ENCODE results near the gene ROR1.

Gene ROR1

DNA sequence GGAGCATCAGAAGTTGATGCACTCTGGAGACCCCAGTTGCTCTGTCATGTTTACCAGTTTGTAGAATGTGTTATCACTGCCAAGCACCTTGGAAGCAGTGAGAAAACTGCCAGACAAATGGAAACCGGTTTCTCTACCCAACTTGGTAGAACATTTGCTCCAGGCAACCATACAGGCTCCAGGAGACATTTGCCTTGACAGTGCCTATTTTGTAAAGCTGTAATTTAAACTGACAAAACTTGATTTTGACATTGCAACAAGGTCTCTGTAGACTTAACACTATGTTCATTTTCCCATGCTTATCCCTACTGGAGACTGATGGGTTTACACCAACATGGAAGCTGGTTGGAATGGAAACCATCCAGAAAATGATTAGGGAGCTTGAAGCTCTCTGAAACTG is 97.6 kb downstream of the ROR1 start:
- H3K4me1 Mint-ChIP-seq (ENCODE audit: low read depth) = no peaks in the 10 kb centered on the region

DNA sequence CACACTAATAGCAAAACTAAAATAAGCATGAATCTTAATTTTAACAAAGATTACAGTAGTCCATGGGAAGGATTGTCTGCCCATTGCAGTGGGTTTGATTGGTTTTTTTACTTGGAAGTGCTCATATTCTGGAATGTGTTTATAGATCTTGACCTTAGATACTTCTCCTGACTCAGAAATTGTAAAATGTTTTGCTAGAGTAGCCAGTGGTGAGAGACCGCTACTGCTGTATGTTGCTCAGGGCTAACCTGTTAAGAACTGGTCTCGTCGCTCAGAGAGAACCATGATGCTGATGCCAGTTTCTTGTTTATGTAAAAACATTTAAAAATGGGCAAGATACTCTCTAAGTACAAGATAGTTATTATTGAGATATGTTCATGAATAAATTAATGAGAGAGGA is 99.9 kb downstream of the ROR1 start:
- no peak for DNase-seq (ENCODE audit: low spot score)
- Mint-ChIP-seq H3K4me1 (ENCODE audit: low read depth) (no peaks in the 10 kb centered on the region), H3K36me3 (ENCODE audit: low read depth) (no peaks in the 10 kb centered on the region), H3K27me3 (ENCODE audit: low read depth) (peaks cover 4% of the 10 kb centered on the region), H3K27ac (no peak overlapping the region), H3K9me3 (no peaks in the 10 kb centered on the region), H3K4me3 (no peak overlapping the region)

More for the DNA sequence above, 97.6 kb downstream of the ROR1 start:
- H3K27me3 Mint-ChIP-seq (ENCODE audit: low read depth) = peaks cover 9% of the 10 kb centered on the region
- no peaks in the 10 kb centered on the region for H3K9me3 Mint-ChIP-seq
- no peak overlapping the region for H3K4me3 Mint-ChIP-seq
- DNase-seq (ENCODE audit: low spot score) = no peak
- no peak overlapping the region for H3K27ac Mint-ChIP-seq
- H3K36me3 Mint-ChIP-seq (ENCODE audit: low read depth) = no peaks in the 10 kb centered on the region

DNA sequence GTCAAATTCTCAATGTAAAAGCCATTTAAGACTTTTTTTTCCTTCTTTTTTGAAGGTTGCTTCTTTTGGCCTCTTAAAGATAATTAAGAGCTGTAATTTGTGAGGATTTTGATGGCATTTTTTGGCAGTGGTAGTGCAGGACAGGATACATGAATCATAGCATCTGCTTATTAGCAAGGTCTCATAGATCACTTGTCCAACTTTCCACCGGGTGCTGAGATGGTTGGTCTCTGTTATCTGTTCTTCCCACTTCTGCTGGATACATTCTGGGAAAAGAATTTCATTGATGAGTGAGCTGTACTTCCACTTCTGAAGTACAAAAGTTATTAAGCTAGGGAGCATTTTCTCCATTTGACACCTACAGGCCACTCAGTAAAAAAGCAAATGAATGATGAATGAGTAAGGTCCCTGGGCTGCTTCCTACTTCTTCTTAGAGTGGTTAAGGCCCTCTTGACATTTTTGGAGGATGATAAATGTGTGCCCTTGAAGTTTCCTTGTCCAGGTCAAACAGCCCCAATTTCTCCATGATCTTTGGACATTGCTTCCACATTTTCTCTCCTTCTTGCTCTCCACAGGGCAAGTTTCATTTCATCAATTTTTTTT is 100.6 kb downstream of the ROR1 start:
- no peak overlapping the region for H3K4me3 Mint-ChIP-seq
- no peaks in the 10 kb centered on the region for H3K36me3 Mint-ChIP-seq (ENCODE audit: low read depth)
- peaks cover 4% of the 10 kb centered on the region for H3K27me3 Mint-ChIP-seq (ENCODE audit: low read depth)
- H3K4me1 Mint-ChIP-seq (ENCODE audit: low read depth) = no peaks in the 10 kb centered on the region
- no peak overlapping the region for H3K27ac Mint-ChIP-seq
- no peak for DNase-seq (ENCODE audit: low spot score)
- no peaks in the 10 kb centered on the region for H3K9me3 Mint-ChIP-seq

DNA sequence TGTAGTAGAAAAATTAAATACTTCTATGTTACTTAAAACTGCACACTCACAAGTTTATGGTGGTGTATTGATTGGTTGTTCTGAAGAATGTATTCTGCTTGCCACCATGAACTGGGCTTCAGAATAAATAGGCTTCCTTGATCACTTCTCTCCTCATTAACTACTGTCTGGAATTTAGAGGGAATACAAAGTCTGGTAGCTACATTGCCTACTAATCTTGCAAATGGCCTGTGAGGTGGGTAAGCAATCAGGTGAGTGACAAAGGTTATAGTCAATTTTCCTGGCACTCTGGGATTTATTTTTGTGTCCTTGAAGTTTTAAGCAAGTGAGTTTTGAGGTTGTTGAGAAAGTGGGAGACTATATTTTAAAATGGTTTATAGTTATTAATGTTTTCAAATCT is 101.8 kb downstream of the ROR1 start:
- Mint-ChIP-seq H3K9me3 (no peaks in the 10 kb centered on the region), H3K27ac (no peak overlapping the region)
- no peak for DNase-seq (ENCODE audit: low spot score)

DNA sequence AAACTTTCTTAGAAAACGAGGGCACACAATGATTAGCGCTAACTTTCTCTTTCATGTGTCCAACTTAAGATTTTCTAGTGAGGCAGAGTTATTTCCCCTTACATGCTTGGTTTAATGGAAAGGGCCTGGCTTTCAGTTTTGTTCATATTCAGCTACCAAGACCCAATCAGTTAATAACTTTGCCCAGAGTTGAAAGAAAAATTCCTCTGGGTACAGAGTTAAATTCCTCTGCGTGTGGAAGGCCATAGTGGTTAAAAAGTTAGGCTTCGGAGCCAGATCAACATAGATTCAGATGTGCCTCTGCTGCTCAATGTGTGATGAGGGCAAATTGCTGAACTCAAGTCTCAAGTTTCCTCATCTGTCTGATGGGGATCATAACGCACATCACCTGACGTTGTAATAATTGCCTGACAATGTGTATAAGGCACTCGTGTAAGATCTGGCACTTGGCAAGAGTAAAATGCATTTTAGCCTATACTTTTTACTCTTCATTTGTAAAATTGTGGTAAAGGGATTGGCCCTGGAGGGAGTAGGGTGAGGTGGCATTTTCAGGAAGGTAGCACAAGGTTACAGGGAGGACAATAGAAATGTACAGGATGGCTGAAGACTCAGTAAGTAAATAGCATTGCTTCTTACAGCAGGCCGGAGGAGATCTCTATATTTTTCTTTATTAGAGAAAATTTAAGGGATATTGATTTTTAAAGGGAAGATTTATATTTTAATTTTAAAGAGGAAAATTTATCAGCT is 103.4 kb downstream of the ROR1 start:
- Mint-ChIP-seq H3K4me1 (ENCODE audit: low read depth) (no peaks in the 10 kb centered on the region), H3K4me3 (no peak overlapping the region), H3K27me3 (ENCODE audit: low read depth) (peaks cover 4% of the 10 kb centered on the region), H3K27ac (no peak overlapping the region), H3K36me3 (ENCODE audit: low read depth) (no peaks in the 10 kb centered on the region), H3K9me3 (no peaks in the 10 kb centered on the region)
- no peak for DNase-seq (ENCODE audit: low spot score)

More for the DNA sequence above, 101.8 kb downstream of the ROR1 start:
- Mint-ChIP-seq H3K4me3 (no peak overlapping the region), H3K27me3 (ENCODE audit: low read depth) (peaks cover under 1% of the 10 kb centered on the region), H3K4me1 (ENCODE audit: low read depth) (no peaks in the 10 kb centered on the region), H3K36me3 (ENCODE audit: low read depth) (no peaks in the 10 kb centered on the region)

DNA sequence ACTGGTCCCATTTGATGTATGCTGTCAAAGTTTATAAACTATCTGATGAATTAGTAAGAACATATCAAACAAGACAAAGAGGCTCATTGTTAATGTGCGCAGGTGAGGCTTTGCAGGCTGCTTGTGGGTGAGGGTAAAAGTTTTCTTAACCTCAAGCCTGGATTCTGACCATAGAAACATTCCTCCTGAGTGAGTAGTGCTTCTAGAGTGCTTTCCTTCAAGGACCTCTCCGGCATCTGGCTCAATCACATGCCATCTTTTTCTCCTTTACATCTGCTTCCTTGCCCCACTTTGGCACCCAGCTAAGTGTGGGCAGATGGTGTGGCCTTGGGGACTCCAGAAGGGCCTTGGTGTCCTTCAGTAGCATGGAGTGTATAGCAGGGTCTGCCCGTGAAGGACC is 104.0 kb downstream of the ROR1 start:
- Mint-ChIP-seq H3K27ac (no peak overlapping the region), H3K27me3 (ENCODE audit: low read depth) (peaks cover 4% of the 10 kb centered on the region), H3K9me3 (no peaks in the 10 kb centered on the region), H3K4me3 (no peak overlapping the region), H3K4me1 (ENCODE audit: low read depth) (no peaks in the 10 kb centered on the region), H3K36me3 (ENCODE audit: low read depth) (no peaks in the 10 kb centered on the region)
- no peak for DNase-seq (ENCODE audit: low spot score)

DNA sequence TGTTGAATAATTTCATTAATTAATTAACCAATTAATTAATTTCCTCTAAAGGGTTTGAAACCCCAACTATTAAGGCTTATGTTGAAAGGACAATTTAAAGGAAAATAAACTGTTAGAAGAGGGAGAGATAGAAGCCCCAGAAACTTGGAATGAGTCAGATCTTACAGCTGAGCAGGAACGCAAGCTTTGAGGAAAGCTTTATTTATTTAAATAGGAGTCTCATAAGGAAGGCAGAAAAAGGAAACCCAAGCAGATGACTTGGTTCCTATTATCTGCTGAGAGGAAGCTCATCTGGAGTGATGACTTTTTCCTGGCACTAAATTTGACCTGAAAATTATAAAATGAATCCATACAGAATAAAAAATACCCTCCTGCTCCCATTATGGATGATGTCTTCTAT is 105.1 kb downstream of the ROR1 start:
- no peak for DNase-seq (ENCODE audit: low spot score)
- Mint-ChIP-seq H3K27me3 (ENCODE audit: low read depth) (peaks cover 4% of the 10 kb centered on the region), H3K27ac (no peak overlapping the region), H3K4me1 (ENCODE audit: low read depth) (no peaks in the 10 kb centered on the region), H3K36me3 (ENCODE audit: low read depth) (no peaks in the 10 kb centered on the region), H3K4me3 (no peak overlapping the region), H3K9me3 (no peaks in the 10 kb centered on the region)

DNA sequence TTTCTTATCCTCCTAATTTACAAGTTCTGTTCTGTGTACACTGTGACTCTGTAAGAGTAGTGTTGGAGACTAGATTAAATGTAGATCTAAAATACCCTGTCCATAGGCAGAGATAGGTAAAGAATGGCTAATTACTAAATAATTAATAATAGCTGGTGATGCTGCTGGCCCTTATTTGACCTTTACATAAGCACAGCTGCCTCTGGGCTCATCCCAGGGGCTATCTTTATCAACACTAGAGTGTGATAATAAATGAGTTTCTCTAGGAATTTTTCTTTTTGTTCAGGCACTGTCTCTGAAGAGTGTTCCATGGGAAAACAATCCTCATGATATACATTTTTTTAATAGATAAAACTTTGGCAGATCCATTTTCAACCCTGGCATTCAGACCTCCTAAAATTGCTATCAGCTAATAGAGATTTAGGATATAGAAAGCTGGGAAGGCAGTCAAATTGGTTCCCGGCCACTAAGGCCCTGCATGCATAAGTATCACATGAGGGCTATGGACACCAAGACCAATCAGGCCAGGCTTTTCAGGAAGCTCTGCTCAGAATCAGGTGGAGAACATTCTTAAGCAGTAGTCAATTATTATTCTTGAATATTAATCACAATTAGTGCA is 107.2 kb downstream of the ROR1 start:
- Mint-ChIP-seq H3K9me3 (no peaks in the 10 kb centered on the region), H3K36me3 (ENCODE audit: low read depth) (no peaks in the 10 kb centered on the region), H3K27me3 (ENCODE audit: low read depth) (peaks cover 4% of the 10 kb centered on the region), H3K27ac (no peak overlapping the region), H3K4me1 (ENCODE audit: low read depth) (no peaks in the 10 kb centered on the region), H3K4me3 (no peak overlapping the region)
- DNase-seq (ENCODE audit: low spot score) = no peak

DNA sequence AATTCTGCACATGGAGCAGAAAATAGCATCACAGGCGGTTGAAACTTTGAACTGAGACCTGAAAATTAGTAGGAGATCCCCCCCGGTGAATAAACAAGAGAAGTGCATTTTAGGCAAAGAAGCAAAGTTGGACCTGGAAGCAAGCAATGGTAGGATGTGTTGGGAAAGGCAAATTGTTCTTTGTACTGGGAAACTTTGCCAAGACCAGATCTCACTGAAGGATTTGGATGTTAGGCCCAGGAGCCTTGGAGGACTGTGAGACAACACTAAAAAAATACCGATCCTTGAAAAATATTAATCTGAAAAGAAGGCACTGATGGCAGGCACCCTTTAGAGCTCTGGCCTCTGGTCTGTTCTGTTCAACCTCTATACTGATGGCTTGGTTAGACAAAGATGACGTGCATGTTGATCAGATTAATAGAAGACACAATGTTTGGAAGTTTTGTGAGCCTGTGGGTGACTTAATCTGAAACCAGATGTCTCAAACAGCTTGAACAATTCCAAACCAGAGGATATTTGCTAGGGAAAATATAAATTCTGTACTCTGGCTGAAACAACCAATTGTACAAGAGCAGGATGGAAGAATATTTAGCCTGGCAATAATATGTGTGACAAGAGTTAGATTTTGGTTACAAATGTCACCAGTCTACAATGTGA is 108.4 kb downstream of the ROR1 start:
- peaks cover 4% of the 10 kb centered on the region for H3K27me3 Mint-ChIP-seq (ENCODE audit: low read depth)

DNA sequence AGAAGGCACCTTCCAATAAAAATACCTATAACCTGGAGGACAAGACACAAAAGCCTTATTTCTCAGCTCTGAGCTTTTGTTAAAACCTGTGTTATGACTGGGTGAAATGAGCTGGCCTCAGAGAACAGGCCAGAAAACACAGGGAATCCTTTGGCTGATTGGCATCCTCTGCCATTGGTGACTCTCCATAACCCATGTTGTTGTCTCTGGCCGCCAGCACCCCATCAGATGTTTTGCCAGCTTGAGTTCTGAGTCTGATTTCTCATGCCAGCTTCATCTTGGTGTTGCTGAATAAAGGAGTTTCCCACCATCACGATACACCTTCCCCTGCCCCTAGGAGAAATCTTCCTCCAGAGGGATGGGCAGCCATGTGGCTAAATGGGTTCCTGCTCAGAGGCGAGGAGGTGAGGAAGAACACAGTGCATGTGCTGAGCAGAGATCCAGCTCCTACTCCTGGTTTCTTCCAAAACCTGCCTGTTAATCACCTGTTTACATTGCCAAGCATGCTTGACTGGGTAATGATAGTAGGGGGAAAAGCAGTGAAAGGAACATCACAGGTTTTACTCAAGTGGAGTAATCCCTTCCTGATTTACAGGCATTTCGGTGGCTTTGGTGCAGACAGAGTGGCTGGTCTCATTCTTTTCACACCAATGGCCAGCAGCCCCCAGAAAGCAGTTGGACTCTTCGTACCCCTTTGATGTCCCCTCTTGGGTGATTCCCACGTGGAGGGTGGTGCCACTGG is 109.8 kb downstream of the ROR1 start:
- no peak overlapping the region for H3K27ac Mint-ChIP-seq
- H3K27me3 Mint-ChIP-seq (ENCODE audit: low read depth) = peaks cover 4% of the 10 kb centered on the region
- no peaks in the 10 kb centered on the region for H3K9me3 Mint-ChIP-seq
- no peak overlapping the region for H3K4me3 Mint-ChIP-seq
- no peaks in the 10 kb centered on the region for H3K36me3 Mint-ChIP-seq (ENCODE audit: low read depth)
- DNase-seq (ENCODE audit: low spot score) = no peak
- H3K4me1 Mint-ChIP-seq (ENCODE audit: low read depth) = no peaks in the 10 kb centered on the region

More for the DNA sequence above, 108.4 kb downstream of the ROR1 start:
- H3K27ac Mint-ChIP-seq = no peak overlapping the region
- no peak overlapping the region for H3K4me3 Mint-ChIP-seq
- no peaks in the 10 kb centered on the region for H3K4me1 Mint-ChIP-seq (ENCODE audit: low read depth)
- H3K36me3 Mint-ChIP-seq (ENCODE audit: low read depth) = no peaks in the 10 kb centered on the region
- H3K9me3 Mint-ChIP-seq = no peaks in the 10 kb centered on the region
- no peak for DNase-seq (ENCODE audit: low spot score)

DNA sequence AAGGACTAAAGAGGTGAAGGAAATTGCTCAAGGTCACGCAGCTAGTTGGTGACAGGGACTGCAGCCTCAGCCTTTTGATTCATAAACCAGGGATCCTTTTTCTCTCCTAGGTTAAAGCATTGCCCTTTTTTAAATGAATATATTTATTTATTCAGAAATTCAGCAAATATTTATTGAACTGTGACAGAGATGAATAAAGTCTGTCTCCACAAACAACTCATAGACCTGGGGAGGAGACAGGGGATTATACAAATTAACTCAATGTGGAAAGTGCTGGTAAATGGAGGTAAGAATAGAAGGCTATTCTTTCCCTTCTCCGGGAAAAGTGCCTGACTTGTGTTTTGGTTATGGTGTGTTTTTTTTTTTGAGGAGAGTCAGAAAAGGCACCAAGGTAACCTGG is 110.7 kb downstream of the ROR1 start:
- Mint-ChIP-seq H3K4me1 (ENCODE audit: low read depth) (no peaks in the 10 kb centered on the region), H3K36me3 (ENCODE audit: low read depth) (no peaks in the 10 kb centered on the region), H3K27ac (no peak overlapping the region), H3K27me3 (ENCODE audit: low read depth) (peaks cover 6% of the 10 kb centered on the region), H3K4me3 (no peak overlapping the region), H3K9me3 (no peaks in the 10 kb centered on the region)
- no peak for DNase-seq (ENCODE audit: low spot score)

DNA sequence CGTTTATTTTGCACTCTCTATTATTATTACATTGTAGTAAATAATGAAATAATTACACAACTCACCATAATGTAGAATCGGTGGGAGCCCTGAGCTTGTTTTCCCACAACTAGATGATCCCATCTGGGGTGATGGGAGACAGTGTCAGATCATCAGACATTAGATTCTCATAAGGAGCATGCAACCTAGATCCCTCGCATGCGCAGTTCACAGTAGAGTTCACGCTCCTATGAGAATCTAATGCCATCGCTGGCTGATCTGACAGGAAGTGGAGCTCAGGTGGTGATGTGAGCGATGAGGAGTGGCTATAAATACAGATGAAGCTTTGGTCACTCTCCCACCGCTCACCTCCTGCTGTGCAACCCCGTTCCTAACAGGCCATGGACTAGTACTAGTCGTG is 112.1 kb downstream of the ROR1 start:
- H3K27ac Mint-ChIP-seq = no peak overlapping the region
- no peaks in the 10 kb centered on the region for H3K36me3 Mint-ChIP-seq (ENCODE audit: low read depth)
- DNase-seq (ENCODE audit: low spot score) = no peak
- H3K4me1 Mint-ChIP-seq (ENCODE audit: low read depth) = no peaks in the 10 kb centered on the region
- no peaks in the 10 kb centered on the region for H3K9me3 Mint-ChIP-seq
- no peak overlapping the region for H3K4me3 Mint-ChIP-seq
- H3K27me3 Mint-ChIP-seq (ENCODE audit: low read depth) = peaks cover 6% of the 10 kb centered on the region

DNA sequence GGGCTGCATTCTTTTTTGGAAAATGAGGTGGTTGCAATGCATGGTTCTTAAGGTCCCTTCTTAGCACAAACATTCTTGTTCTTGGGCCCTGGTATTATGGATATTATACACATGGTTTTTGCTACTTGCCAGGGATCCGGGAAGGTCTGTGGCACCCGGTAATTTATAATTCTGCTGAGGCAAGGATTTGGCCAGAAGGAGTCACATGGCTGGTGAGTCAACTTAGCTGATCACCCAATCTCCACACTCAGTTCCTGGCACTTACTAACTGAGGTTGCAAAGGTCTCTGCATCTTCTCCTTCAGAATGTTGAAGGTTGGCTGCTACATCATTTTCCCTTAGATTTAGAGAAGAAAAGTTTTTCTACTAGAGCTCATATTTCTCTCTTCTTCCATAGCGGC is 112.5 kb downstream of the ROR1 start:
- H3K27me3 Mint-ChIP-seq (ENCODE audit: low read depth) = peaks cover 6% of the 10 kb centered on the region
- no peaks in the 10 kb centered on the region for H3K9me3 Mint-ChIP-seq
- H3K27ac Mint-ChIP-seq = no peak overlapping the region
- no peaks in the 10 kb centered on the region for H3K4me1 Mint-ChIP-seq (ENCODE audit: low read depth)
- H3K4me3 Mint-ChIP-seq = no peak overlapping the region
- no peak for DNase-seq (ENCODE audit: low spot score)
- H3K36me3 Mint-ChIP-seq (ENCODE audit: low read depth) = no peaks in the 10 kb centered on the region

DNA sequence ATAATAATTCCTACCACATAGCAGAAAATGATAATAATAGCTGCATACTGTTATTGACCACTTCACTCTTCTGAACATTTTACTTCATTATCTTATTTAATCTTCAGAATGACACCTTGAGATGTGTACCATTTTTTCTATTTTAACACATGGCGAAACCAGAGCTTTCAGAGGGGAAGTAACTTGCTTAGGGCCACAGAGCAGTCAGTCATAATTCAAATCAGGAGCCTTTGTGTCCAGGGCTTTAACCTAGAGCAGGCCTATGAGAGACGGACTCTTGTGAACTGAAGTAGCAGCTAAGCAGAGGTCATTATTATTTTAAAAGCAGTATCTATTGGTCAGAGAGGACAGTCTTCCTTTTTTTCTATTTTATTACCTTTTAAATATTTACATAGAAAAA is 114.0 kb downstream of the ROR1 start:
- H3K9me3 Mint-ChIP-seq = no peaks in the 10 kb centered on the region
- no peaks in the 10 kb centered on the region for H3K36me3 Mint-ChIP-seq (ENCODE audit: low read depth)

More for the DNA sequence above, 114.0 kb downstream of the ROR1 start:
- no peak overlapping the region for H3K27ac Mint-ChIP-seq
- H3K4me1 Mint-ChIP-seq (ENCODE audit: low read depth) = no peaks in the 10 kb centered on the region
- H3K27me3 Mint-ChIP-seq (ENCODE audit: low read depth) = peaks cover 2% of the 10 kb centered on the region
- no peak for DNase-seq (ENCODE audit: low spot score)
- no peak overlapping the region for H3K4me3 Mint-ChIP-seq

Data from T-helper 2 cell treated with Interferon-gamma antibody and Interleukin-4, amounts not matched to agents 5 μg/mL and 100 μg/mL, for 36 hours (primary cell).